Gastrocnemius medialis (tissue), 4 donors: Measurements from ENCODE around the gene CMIP.

ENCODE experiments used
- POLR2A ChIP-seq, 2 donors: fragments of 450-650 bp; IDR thresholded peaks; one replicate each; pipeline ENCODE4 v1.6.1; 2017; ENCODE audit warnings: antibody characterized with exemption in 2 of 2, mild to moderate bottlenecking in 2 of 2, moderate library complexity in 2 of 2
- TF ChIP-seq, protein P1 (sequence below), 5 experiments: fragments of 450-650 bp in 3 of 5; fragments of 200-600 bp in 2 of 5; sonication (generic) in 2 of 5; IDR thresholded peaks in 4 of 5; conservative IDR thresholded peaks in 1 of 5; 1 replicate in 4 of 5; 2 replicates in 1 of 5; pipeline ENCODE4 v1.5.1; 2016 to 2019; ENCODE audit warnings: antibody characterized with exemption in 5 of 5, mild to moderate bottlenecking in 3 of 5, moderate library complexity in 3 of 5

DNA sequence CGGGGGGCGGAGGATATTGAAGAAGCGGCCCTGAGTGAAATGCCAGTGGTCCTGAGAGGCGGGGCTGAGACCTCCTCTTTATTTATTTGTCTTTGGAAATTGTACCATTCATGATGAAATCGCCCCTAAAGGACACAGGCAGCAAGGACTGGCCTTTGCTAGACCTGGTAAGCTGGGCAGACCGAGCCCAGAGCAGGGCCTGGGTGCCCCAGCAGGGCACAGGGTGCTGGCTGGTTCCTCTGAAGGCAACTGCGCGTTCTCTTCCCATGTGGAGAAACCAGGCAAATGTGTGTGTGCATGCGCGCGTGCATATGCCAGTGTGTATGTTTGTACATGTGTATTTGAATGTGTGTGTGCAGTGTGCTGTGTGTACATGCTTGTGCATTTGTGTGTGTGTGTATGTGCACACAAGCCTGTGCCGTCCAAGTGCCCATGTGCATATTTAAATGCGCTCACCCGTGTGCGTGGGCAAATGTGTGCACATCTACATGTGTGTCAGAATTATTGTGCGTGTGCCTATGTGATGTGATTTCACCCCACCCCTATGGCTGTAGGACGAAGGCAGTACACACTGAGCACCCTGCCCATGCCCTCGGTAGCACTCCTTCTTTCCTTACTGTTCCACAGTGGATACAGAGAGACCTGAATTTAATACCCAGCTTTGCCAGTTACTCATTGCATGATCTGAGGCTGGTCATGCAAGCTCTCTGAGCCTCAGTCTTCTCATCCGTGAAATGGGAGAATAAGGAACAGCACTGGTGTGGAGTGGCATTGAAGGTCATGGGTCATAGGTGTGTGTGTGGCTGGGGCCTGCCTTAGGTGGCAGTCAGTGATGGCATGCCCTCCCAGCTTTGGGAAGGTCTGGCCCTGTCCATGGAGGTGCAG, 105.2 kb downstream of the CMIP start:
- TF ChIP-seq, protein P1, sequence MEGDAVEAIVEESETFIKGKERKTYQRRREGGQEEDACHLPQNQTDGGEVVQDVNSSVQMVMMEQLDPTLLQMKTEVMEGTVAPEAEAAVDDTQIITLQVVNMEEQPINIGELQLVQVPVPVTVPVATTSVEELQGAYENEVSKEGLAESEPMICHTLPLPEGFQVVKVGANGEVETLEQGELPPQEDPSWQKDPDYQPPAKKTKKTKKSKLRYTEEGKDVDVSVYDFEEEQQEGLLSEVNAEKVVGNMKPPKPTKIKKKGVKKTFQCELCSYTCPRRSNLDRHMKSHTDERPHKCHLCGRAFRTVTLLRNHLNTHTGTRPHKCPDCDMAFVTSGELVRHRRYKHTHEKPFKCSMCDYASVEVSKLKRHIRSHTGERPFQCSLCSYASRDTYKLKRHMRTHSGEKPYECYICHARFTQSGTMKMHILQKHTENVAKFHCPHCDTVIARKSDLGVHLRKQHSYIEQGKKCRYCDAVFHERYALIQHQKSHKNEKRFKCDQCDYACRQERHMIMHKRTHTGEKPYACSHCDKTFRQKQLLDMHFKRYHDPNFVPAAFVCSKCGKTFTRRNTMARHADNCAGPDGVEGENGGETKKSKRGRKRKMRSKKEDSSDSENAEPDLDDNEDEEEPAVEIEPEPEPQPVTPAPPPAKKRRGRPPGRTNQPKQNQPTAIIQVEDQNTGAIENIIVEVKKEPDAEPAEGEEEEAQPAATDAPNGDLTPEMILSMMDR (IDR thresholded peaks at IDR 0.05 in 4 of 5, conservative IDR thresholded peaks at IDR 0.05 in 1 of 5), result no peak
- TF ChIP-seq POLR2A (IDR thresholded peaks at IDR 0.05), result no peak
